Neural progenitor cell (in vitro differentiated cells): ENCODE data around the gene UCHL1.

Source experiments
- CTCF ChIP-seq: fragments of 200-600 bp; sonication (generic); IDR thresholded peaks from 2 replicates; pipeline ENCODE4 v1.5.1; 2017; ENCODE audit warnings: antibody characterized with exemption, mild to moderate bottlenecking
- EZH2 ChIP-seq: fragments of 200-600 bp; sonication (generic); IDR thresholded peaks from 2 replicates; pipeline ENCODE4 v1.6.1; 2017; ENCODE audit warnings: antibody characterized with exemption, mild to moderate bottlenecking, moderate library complexity
- EZH2phosphoT487 ChIP-seq: fragments of 200-600 bp; sonication (generic); IDR thresholded peaks from 2 replicates; pipeline ENCODE4 v1.6.1; 2017; ENCODE audit warnings: antibody characterized with exemption

GRCh38 chr4:41288254-41288653 lies 31.5 kb downstream of the UCHL1 start:
- TF ChIP-seq CTCF (no peak), EZH2phosphoT487 (no peak), EZH2 (no peak)
